Sigmoid colon (tissue), 4 donors: ENCODE results near the gene ADAMTS17.

Source experiments
- EP300 ChIP-seq, 4 donors: sonication (generic); formaldehyde crosslinking; IDR thresholded peaks; one replicate each; pipeline ENCODE4 v1.6.1; 2017; ENCODE audit warnings: antibody characterized with exemption in 4 of 4
- POLR2A ChIP-seq, 2 donors: fragments of 450-650 bp; IDR thresholded peaks; one replicate each; pipeline ENCODE4 v1.6.1; 2016; ENCODE audit warnings: antibody characterized with exemption in 2 of 2, mild to moderate bottlenecking in 2 of 2, moderate library complexity in 2 of 2
- POLR2AphosphoS5 ChIP-seq, 4 donors: sonication (generic); formaldehyde crosslinking; IDR thresholded peaks; one replicate each; pipeline ENCODE4 v1.6.1; 2017; ENCODE audit warnings: antibody characterized with exemption in 4 of 4
- TF ChIP-seq, protein P1 (sequence below), 4 experiments: fragments of 450-650 bp in 3 of 4; fragments of 200-600 bp in 1 of 4; IDR thresholded peaks; one replicate each; pipeline ENCODE4 v1.5.1; 2016 to 2019; ENCODE audit warnings: antibody characterized with exemption in 4 of 4, mild to moderate bottlenecking in 3 of 4, moderate library complexity in 2 of 4

- TF ChIP-seq, protein P1, sequence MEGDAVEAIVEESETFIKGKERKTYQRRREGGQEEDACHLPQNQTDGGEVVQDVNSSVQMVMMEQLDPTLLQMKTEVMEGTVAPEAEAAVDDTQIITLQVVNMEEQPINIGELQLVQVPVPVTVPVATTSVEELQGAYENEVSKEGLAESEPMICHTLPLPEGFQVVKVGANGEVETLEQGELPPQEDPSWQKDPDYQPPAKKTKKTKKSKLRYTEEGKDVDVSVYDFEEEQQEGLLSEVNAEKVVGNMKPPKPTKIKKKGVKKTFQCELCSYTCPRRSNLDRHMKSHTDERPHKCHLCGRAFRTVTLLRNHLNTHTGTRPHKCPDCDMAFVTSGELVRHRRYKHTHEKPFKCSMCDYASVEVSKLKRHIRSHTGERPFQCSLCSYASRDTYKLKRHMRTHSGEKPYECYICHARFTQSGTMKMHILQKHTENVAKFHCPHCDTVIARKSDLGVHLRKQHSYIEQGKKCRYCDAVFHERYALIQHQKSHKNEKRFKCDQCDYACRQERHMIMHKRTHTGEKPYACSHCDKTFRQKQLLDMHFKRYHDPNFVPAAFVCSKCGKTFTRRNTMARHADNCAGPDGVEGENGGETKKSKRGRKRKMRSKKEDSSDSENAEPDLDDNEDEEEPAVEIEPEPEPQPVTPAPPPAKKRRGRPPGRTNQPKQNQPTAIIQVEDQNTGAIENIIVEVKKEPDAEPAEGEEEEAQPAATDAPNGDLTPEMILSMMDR (IDR thresholded peaks at IDR 0.05), result no peak
- no peak for TF ChIP-seq POLR2AphosphoS5 (IDR thresholded peaks at IDR 0.05)
- TF ChIP-seq EP300 (IDR thresholded peaks at IDR 0.05), result no peak
- TF ChIP-seq POLR2A (IDR thresholded peaks at IDR 0.05), result no peak
Observed at GRCh38 chr15:99976811-99977271, 364.9 kb downstream of the ADAMTS17 start.
